ENCODE results near the gene SLX4IP. TPM values are rescaled to one million over a fixed set of nuclear protein-coding genes. Genes with fewer than 3 reads are reported as not detected.

The SLX4IP gene
- total RNA-seq, 2 experiments from 2014 or later = 1.6 to 1.8 TPM

GRCh38 chr20:10423735-10424134, 11.4 kb upstream of the SLX4IP start:
- Mint-ChIP-seq H3K36me3 (ENCODE audit: low read depth) (peaks cover 28% of the 10 kb centered on the region), H3K4me1 (ENCODE audit: low read depth) (peaks cover 34% of the 10 kb centered on the region), H3K4me3 (no peak overlapping the region), H3K27ac (no peak overlapping the region), H3K27me3 (no peaks in the 10 kb centered on the region), H3K9me3 (no peaks in the 10 kb centered on the region)
- DNase-seq (no peak), ATAC-seq (ENCODE audit: poor library complexity) (no peak)
- TF ChIP-seq CTCF (IDR thresholded peaks at IDR 0.05) = no peak
- ChIA-PET CTCF (no interaction called here), POLR2A (no interaction called here)
- no peaks in the 10 kb centered on the region for H3K9me3 ChIP-seq (ENCODE audit: control insufficient read depth in 1 of 2, insufficient read depth in 1 of 2, low read length in 2 of 2)
- no peaks in the 10 kb centered on the region for H3K27me3 ChIP-seq (ENCODE audit: control insufficient read depth in 1 of 2, insufficient read depth in 2 of 2, low read length in 2 of 2)
- intact Hi-C loops (cut with DNase I, micrococcal nuclease) = loop anchor here in 1 of 2 experiments (10.0 kb wide), 1 partner anchor 1019 kb away; no protein-coding TSS in a partner anchor
- H3K4me1 ChIP-seq (ENCODE audit: insufficient read depth, low read length) = no peaks in the 10 kb centered on the region
- H3K4me3 ChIP-seq (ENCODE audit: low read length) = no peak overlapping the region
- H3K36me3 ChIP-seq (ENCODE audit: insufficient read depth, low read length) = peaks cover 18% of the 10 kb centered on the region
- no peak overlapping the region for H3K27ac ChIP-seq (ENCODE audit: low read depth in 1 of 2, low read length in 2 of 2)

- DNase-seq (peak in 13 of 14 experiments; percentile 13 to 70 (median 35)), ATAC-seq (ENCODE audit: poor library complexity) (no peak)
- H3K4me1 ChIP-seq (ENCODE audit: insufficient read depth, low read length) = no peaks in the 10 kb centered on the region
- no peaks in the 10 kb centered on the region for H3K27me3 ChIP-seq (ENCODE audit: control insufficient read depth in 1 of 2, insufficient read depth in 2 of 2, low read length in 2 of 2)
- Mint-ChIP-seq H3K27me3 (no peaks in the 10 kb centered on the region), H3K36me3 (ENCODE audit: low read depth) (peaks cover 13% of the 10 kb centered on the region), H3K4me1 (ENCODE audit: low read depth) (peaks cover 56% of the 10 kb centered on the region), H3K9me3 (no peaks in the 10 kb centered on the region), H3K4me3 (no peak overlapping the region), H3K27ac (no peak overlapping the region)
- H3K36me3 ChIP-seq (ENCODE audit: insufficient read depth, low read length) = peaks cover 7% of the 10 kb centered on the region
- ChIA-PET CTCF (interaction anchor here (0.7 to 1.4 kb wide), 4 partner anchors 9 to 1223 kb away, joined by 3 to 5 read pairs (median 3); partner anchors contain the start of gene ANKEF1), POLR2A (no interaction called here)
- TF ChIP-seq CTCF (IDR thresholded peaks at IDR 0.05) = peak; percentile 88
- H3K4me3 ChIP-seq (ENCODE audit: low read length) = no peak overlapping the region
- intact Hi-C loops (cut with DNase I, micrococcal nuclease) = loop anchor here (1.0 to 10.0 kb wide), 2 partner anchors 449 to 1022 kb away; no protein-coding TSS in a partner anchor
- no peak overlapping the region for H3K27ac ChIP-seq (ENCODE audit: low read depth in 1 of 2, low read length in 2 of 2)
- no peaks in the 10 kb centered on the region for H3K9me3 ChIP-seq (ENCODE audit: control insufficient read depth in 1 of 2, insufficient read depth in 1 of 2, low read length in 2 of 2)
Measured at GRCh38 chr20:10427060-10427692, 7.9 kb upstream of the SLX4IP start.

- DNase-seq = peak in 1 of 14 experiments; percentile 25
- H3K9me3 Mint-ChIP-seq = no peaks in the 10 kb centered on the region
- CTCF ChIA-PET = interaction anchor here (1.4 kb wide), 1 partner anchor 393 kb away, joined by 5 read pairs; the partner anchor contains the start of gene ANKEF1
Measured at GRCh38 chr20:10428008-10428407, 7.1 kb upstream of the SLX4IP start.

More at GRCh38 chr20:10428008-10428407, 7.1 kb upstream of the SLX4IP start:
- H3K36me3 ChIP-seq (ENCODE audit: insufficient read depth, low read length) = peaks cover 7% of the 10 kb centered on the region
- Mint-ChIP-seq H3K27me3 (no peaks in the 10 kb centered on the region), H3K27ac (no peak overlapping the region), H3K4me1 (ENCODE audit: low read depth) (peaks cover 58% of the 10 kb centered on the region), H3K36me3 (ENCODE audit: low read depth) (peaks cover 13% of the 10 kb centered on the region), H3K4me3 (no peak overlapping the region)
- H3K27ac ChIP-seq (ENCODE audit: low read depth in 1 of 2, low read length in 2 of 2) = no peak overlapping the region
- POLR2A ChIA-PET = no interaction called here
- H3K27me3 ChIP-seq (ENCODE audit: control insufficient read depth in 1 of 2, insufficient read depth in 2 of 2, low read length in 2 of 2) = no peaks in the 10 kb centered on the region
- H3K9me3 ChIP-seq (ENCODE audit: control insufficient read depth in 1 of 2, insufficient read depth in 1 of 2, low read length in 2 of 2) = no peaks in the 10 kb centered on the region
- intact Hi-C loops (cut with DNase I, micrococcal nuclease) = loop anchor here in 1 of 2 experiments (10.0 kb wide), 1 partner anchor 1023 kb away; no protein-coding TSS in a partner anchor
- H3K4me3 ChIP-seq (ENCODE audit: low read length) = no peak overlapping the region
- TF ChIP-seq CTCF (IDR thresholded peaks at IDR 0.05) = no peak
- H3K4me1 ChIP-seq (ENCODE audit: insufficient read depth, low read length) = peaks cover 3% of the 10 kb centered on the region
- no peak for ATAC-seq (ENCODE audit: poor library complexity)

Measured in CD4-positive, alpha-beta T cell (primary cell).